ENCODE measurements around the gene MVP. TPM values are rescaled to one million over a fixed set of nuclear protein-coding genes. Genes with fewer than 3 reads are reported as not detected.
A peak's percentile ranks its signal among the peaks of the same experiment; 100 is the strongest.

The MVP gene
- total RNA-seq, 1 donor from 2014 or later: 238 TPM

- DNase-seq (ENCODE audit: extremely low read depth, low read depth, low spot score): no peak
These were observed 16.2 kb upstream of the MVP start for GRCh38 chr16:29804020-29804419.

- no peak for DNase-seq (ENCODE audit: extremely low read depth, low read depth, low spot score)
These were observed 15.6 kb upstream of the MVP start for GRCh38 chr16:29804455-29805231.

GRCh38 chr16:29805232-29806098 is 14.8 kb upstream of the MVP start:
- peak; percentile 57 for DNase-seq (ENCODE audit: extremely low read depth, low read depth, low spot score)

GRCh38 chr16:29806099-29806579 is 14.1 kb upstream of the MVP start, which contains the start of gene MAZ:
Gene MAZ, plus strand, starts transcription at chr16:29806529. Its CDS starts 173 bp downstream, at chr16:29806702.
- no peak for DNase-seq (ENCODE audit: extremely low read depth, low read depth, low spot score)

GRCh38 chr16:29806641-29807425 is 13.4 kb upstream of the MVP start:
- no peak for DNase-seq (ENCODE audit: extremely low read depth, low read depth, low spot score)

GRCh38 chr16:29807426-29808218 is 12.6 kb upstream of the MVP start:
- DNase-seq (ENCODE audit: extremely low read depth, low read depth, low spot score): no peak

- no peak for DNase-seq (ENCODE audit: extremely low read depth, low read depth, low spot score)
These were observed 11.9 kb upstream of the MVP start for GRCh38 chr16:29808219-29808900.

GRCh38 chr16:29809031-29809747 is 11.1 kb upstream of the MVP start:
- no peak for DNase-seq (ENCODE audit: extremely low read depth, low read depth, low spot score)

GRCh38 chr16:29809850-29810698 is 10.2 kb upstream of the MVP start:
- no peak for DNase-seq (ENCODE audit: extremely low read depth, low read depth, low spot score)

- DNase-seq (ENCODE audit: extremely low read depth, low read depth, low spot score): no peak
These were observed 9.5 kb upstream of the MVP start for GRCh38 chr16:29810699-29811169.

GRCh38 chr16:29811170-29811895 is 8.9 kb upstream of the MVP start:
- DNase-seq (ENCODE audit: extremely low read depth, low read depth, low spot score): peak; percentile 60

GRCh38 chr16:29811896-29812665 is 8.2 kb upstream of the MVP start, which contains the start of gene PRRT2:
Gene PRRT2, plus strand, starts transcription at chr16:29812193. Its CDS starts 862 bp downstream, at chr16:29813055.
- no peak for DNase-seq (ENCODE audit: extremely low read depth, low read depth, low spot score)

- no peak for DNase-seq (ENCODE audit: extremely low read depth, low read depth, low spot score)
These were observed 7.3 kb upstream of the MVP start for GRCh38 chr16:29812754-29813643.

- DNase-seq (ENCODE audit: extremely low read depth, low read depth, low spot score): no peak
These were observed 6.4 kb upstream of the MVP start for GRCh38 chr16:29813644-29814562.
